ENCODE results near the gene CCM2. TPM values are rescaled to one million over a fixed set of nuclear protein-coding genes. Genes with fewer than 3 reads are reported as not detected.

The CCM2 gene
- total and polyA plus RNA-seq, 2 of the 8 experiments (the other 6 are each of a cell fraction or from before 2014, with no cell fraction given): 31.6 to 41.2 TPM

- Histone ChIP-seq H2BK5ac (ENCODE audit: low read depth, low read length) (no peak overlapping the region), H3K23me2 (ENCODE audit: low read depth, low read length) (no peaks in the 10 kb centered on the region), H2AK5ac (ENCODE audit: low read depth, low read length) (no peak overlapping the region), H3K9me3 (ENCODE audit: insufficient read depth in 2 of 2, low read depth in 1 of 2, low read length in 1 of 2) (no peaks in the 10 kb centered on the region), H2BK20ac (ENCODE audit: low read length) (no peak overlapping the region), H4K20me1 (replicated peaks in 1 of 2; ENCODE audit: control insufficient read depth in 1 of 2, insufficient read depth in 2 of 2, low read length in 2 of 2) (peaks cover 8 to 18% of the 10 kb centered on the region in 2 experiments), H3K56ac (replicated peaks; ENCODE audit: insufficient read length, low read depth, low read length) (no peak overlapping the region), H4K91ac (replicated peaks; ENCODE audit: insufficient read length, low read length) (no peak overlapping the region), H2AFZ (ENCODE audit: low read length) (no peak overlapping the region), H3K18ac (ENCODE audit: extremely low read depth, low read length) (no peak overlapping the region), H3K4me2 (ENCODE audit: insufficient read depth in 1 of 2, low read depth in 2 of 2, low read length in 2 of 2) (no peak overlapping the region), H3K9ac (replicated peaks in 1 of 4; ENCODE audit: extremely low read depth in 1 of 4, low read depth in 3 of 4, low read length in 3 of 4) (no peak overlapping the region), H3K79me1 (ENCODE audit: low read depth, low read length) (no peaks in the 10 kb centered on the region), H3K4me1 (replicated peaks in 1 of 4; ENCODE audit: control insufficient read depth in 3 of 4, insufficient read depth in 4 of 4, low read length in 3 of 4) (peaks cover 0 to 7% (median 5%) of the 10 kb centered on the region in 4 experiments; a peak in 3 of 7 replicates), H3K14ac (ENCODE audit: insufficient read length) (no peak overlapping the region), H4K8ac (ENCODE audit: extremely low read depth, insufficient read depth, low read length) (no peak overlapping the region), H3K4me3 (ENCODE audit: extremely low read depth in 1 of 4, insufficient read depth in 2 of 4, low read depth in 3 of 4, low read length in 4 of 4) (no peak overlapping the region), H4K5ac (ENCODE audit: insufficient read length, low read depth, low read length) (no peak overlapping the region), H3K4ac (replicated peaks; ENCODE audit: insufficient read length, low read depth, low read length) (no peak overlapping the region), H3K23ac (ENCODE audit: insufficient read length) (no peak overlapping the region), H3K27me3 (replicated peaks in 1 of 4; ENCODE audit: control insufficient read depth in 3 of 4, extremely low read depth in 1 of 4, insufficient read depth in 3 of 4, low read length in 3 of 4) (no peaks in the 10 kb centered on the region), H3K79me2 (ENCODE audit: control insufficient read depth in 1 of 2, insufficient read depth in 2 of 2, low read length in 2 of 2) (peaks cover 13 to 17% of the 10 kb centered on the region in 2 experiments), H2BK15ac (ENCODE audit: low read length) (no peak overlapping the region), H3K27ac (ENCODE audit: low read depth, low read length) (no peak overlapping the region), H2BK12ac (ENCODE audit: low read depth, low read length) (no peak overlapping the region), H3K36me3 (ENCODE audit: control insufficient read depth in 2 of 4, insufficient read depth in 4 of 4, low read length in 3 of 4) (peaks cover 17 to 35% (median 32%) of the 10 kb centered on the region in 4 experiments), H2BK120ac (replicated peaks; ENCODE audit: low read depth, low read length) (no peak overlapping the region)
- TF ChIP-seq TCF12 (IDR thresholded peaks at IDR 0.05; ENCODE audit: low read depth, low read length) (no peak), RNF2 (IDR thresholded peaks at IDR 0.05; ENCODE audit: borderline replicate concordance, low read depth, low read length, missing control alignments, poor library complexity, severe bottlenecking) (no peak), SRF (IDR thresholded peaks at IDR 0.05; ENCODE audit: low read depth, low read length) (no peak), CHD1 (IDR thresholded peaks at IDR 0.05; ENCODE audit: low read depth, low read length) (no peak), KDM4A (IDR thresholded peaks at IDR 0.05; ENCODE audit: low read depth, low read length, severe bottlenecking) (no peak), TAF7 (optimal IDR thresholded peaks at IDR 0.05; ENCODE audit: borderline replicate concordance, low read depth, low read length) (no peak), CEBPB (IDR thresholded peaks at IDR 0.05; ENCODE audit: low read depth, low read length) (no peak), KDM5A (IDR thresholded peaks at IDR 0.05; ENCODE audit: low read length) (no peak), GABPA (IDR thresholded peaks at IDR 0.05; ENCODE audit: borderline replicate concordance, insufficient read depth, low read length) (no peak), EGR1 (IDR thresholded peaks at IDR 0.05; ENCODE audit: borderline replicate concordance, low read depth, low read length) (no peak)
- FAIRE-seq: no peak
- ChIA-PET POLR2A (ENCODE audit: partially characterized antibody) (interaction anchor here (0.8 to 13.3 kb wide), 4 partner anchors 9 to 155 kb away, joined by 3 to 327 read pairs (median 100); partner anchors contain the start of gene CCM2), CTCF (ENCODE audit: partially characterized antibody) (interaction anchor here (0.8 to 1.7 kb wide), 5 partner anchors 9 to 155 kb away, joined by 3 to 6 read pairs (median 3); partner anchors contain the start of gene H2AZ2)
- DNase-seq (ENCODE audit: low read depth in 1 of 2, low spot score in 2 of 2): peak in 1 of 2 experiments; percentile 42
- 84% methylated on average over 8 of the region's 8 CpGs; no CpG with 5 or more reads in 1 of the 2 experiments for WGBS, 2 experiments (ENCODE audit: extremely low coverage in 1 of 2, insufficient coverage in 1 of 2, insufficient read length in 1 of 2, insufficient replicate concordance in 2 of 2, low coverage in 1 of 2, low lambda C conversion rate in 2 of 2, missing lambda C conversion rate in 1 of 2)
These were observed 19.5 kb upstream of the CCM2 start for GRCh38 chr7:44980393-44981034.

All from H1 (cell line).